ENCODE measurements around the gene ADARB1.

- TF ChIP-seq TCF7L2 (IDR thresholded peaks at IDR 0.05; ENCODE audit: low read depth, low read length) (no peak), SMARCE1 (IDR thresholded peaks at IDR 0.05) (no peak), MEF2A (IDR thresholded peaks at IDR 0.05; ENCODE audit: control insufficient read depth, low read depth, low read length) (no peak), POLR2A (conservative IDR thresholded peaks at IDR 0.05) (no peak), CTCF (IDR thresholded peaks at IDR 0.05 in 2 of 3, conservative IDR thresholded peaks at IDR 0.05 in 1 of 3; ENCODE audit: insufficient read depth in 2 of 3, low read depth in 1 of 3, low read length in 3 of 3) (no peak)
These were observed 2.3 kb upstream of the ADARB1 start for GRCh38 chr21:45071874-45072737.

Measured in K562 (cell line).